LNCaP clone FGC (cell line): ENCODE data around the gene ACTBL2.
A peak's percentile ranks its signal among the peaks of the same experiment; 100 is the strongest.

Source experiments
- DNase-seq: peaks from one replicate; pipeline ENCODE4 v3.0.0-alpha.2; 2011; ENCODE audit warnings: low read depth
- H3K4me3 ChIP-seq: 2 replicates; pipeline ENCODE4 v1.5.1; 2011; ENCODE audit warnings: mild to moderate bottlenecking, low read depth, low read length, control low read depth
- CTCF ChIP-seq: IDR thresholded peaks from 2 replicates; pipeline ENCODE4 v1.5.1; 2012; ENCODE audit warnings: mild to moderate bottlenecking; ENCODE audit not compliant: control insufficient read depth, insufficient read depth; ENCODE audit errors: extremely low read depth

ACTBL2 gene

DNA sequence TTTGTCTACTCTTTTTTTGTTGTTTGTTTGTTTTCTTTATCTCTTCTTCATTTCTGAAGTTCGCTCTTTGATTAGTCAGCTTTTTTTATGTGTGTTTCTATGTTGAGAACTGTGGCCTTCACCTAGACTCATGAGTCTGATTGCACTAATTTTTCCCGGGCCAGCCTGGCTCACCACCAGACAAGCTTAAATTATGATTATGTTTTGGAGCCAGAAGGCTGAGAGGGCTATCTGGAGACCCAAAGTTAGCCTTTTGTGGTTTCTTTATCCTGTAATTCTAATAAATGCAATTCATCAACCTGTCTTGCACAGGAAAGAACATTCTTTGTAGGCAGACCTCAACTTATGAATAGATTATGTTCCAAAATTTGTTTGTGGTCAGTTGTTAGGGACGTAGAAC, 20.8 kb upstream of the ACTBL2 start:
- H3K4me3 ChIP-seq: no peak overlapping the region
- DNase-seq: no peak

GRCh38 chr5:57501414-57502201, 19.0 kb upstream of the ACTBL2 start:
- TF ChIP-seq CTCF: no peak
- H3K4me3 ChIP-seq: no peak overlapping the region
- no peak for DNase-seq

More for the DNA sequence above, 20.8 kb upstream of the ACTBL2 start:
- no peak for TF ChIP-seq CTCF

GRCh38 chr5:57499262-57500050, 16.8 kb upstream of the ACTBL2 start:
- TF ChIP-seq CTCF: peak; percentile 72
- DNase-seq: peak; percentile 74
- no peak overlapping the region for H3K4me3 ChIP-seq

GRCh38 chr5:57497733-57498132, 15.1 kb upstream of the ACTBL2 start:
- TF ChIP-seq CTCF: no peak
- H3K4me3 ChIP-seq: no peak overlapping the region
- no peak for DNase-seq

DNA sequence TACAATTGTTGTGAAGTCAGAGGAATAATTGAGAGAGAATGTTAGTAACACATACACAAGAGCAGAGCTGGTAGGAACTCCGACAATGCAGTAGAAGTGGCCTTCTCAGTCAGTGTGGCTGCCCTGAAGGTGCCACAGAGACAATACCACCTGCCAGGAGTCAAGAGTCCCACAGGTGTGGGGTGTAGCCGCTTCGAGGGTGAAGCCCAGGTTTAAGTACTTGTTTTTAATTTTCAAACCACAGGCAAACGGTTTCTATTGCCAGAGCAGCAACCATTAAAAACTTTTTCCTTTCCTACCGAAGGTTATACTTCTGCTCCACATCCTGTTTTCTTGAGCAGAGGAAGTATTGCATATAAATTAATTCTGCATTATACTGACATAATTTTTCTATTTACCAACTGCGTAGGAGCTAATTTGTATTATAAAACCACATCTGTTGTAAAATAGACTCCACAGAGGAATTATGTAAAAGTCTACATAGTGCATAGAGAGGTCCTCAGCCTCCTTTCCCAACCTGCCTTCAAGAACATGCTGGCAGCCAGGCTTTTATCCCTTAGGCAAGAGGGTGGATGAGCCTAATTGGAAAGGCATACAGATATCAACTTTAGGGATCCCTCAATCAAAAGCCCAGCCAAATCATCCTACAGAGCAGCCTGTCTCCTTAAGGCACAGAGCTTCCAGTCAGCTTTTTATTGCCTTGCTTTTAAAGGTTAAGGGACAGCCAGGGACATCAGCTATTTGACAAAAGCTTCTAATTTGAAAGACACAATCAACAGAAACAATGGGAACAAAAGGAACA, 12.9 kb upstream of the ACTBL2 start:
- TF ChIP-seq CTCF: no peak
- DNase-seq: no peak
- no peak overlapping the region for H3K4me3 ChIP-seq

GRCh38 chr5:57494104-57495098, 11.8 kb upstream of the ACTBL2 start:
- no peak overlapping the region for H3K4me3 ChIP-seq
- TF ChIP-seq CTCF: no peak
- no peak for DNase-seq
